ENCODE results near the gene HSP90AB1. TPM values are rescaled to one million over a fixed set of nuclear protein-coding genes. Genes with fewer than 3 reads are reported as not detected.

Gene HSP90AB1
- total RNA-seq = 436 and 475 TPM in 2 replicates

DNA sequence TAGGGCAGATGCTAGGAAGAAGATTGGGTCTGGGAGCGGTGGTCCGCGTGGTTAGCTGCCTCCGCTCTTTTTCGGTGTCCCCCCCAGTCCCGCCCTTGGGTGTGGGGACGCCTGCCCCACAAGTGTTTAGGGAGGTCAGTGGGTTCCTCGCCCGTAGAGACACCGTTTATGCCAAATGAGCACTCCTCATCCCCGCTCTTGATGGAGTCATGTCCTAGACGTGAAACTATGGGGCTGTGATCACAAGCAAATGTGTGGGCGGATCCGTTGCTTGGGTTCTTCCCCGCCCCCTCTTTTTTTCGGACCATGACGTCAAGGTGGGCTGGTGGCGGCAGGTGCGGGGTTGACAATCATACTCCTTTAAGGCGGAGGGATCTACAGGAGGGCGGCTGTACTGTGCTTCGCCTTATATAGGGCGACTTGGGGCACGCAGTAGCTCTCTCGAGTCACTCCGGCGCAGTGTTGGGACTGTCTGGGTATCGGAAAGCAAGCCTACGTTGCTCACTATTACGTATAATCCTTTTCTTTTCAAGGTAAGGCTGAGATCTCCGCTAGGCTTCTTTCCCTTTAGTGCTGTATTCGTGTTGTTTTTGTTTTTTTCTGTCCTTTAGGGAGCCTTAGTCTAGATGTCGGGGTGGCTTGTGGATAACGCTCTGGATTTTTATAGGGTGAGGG is at the start of gene HSP90AB1:
TSS of gene HSP90AB1 (plus strand) at position 439 of the 675 bp plus-strand sequence. CDS start 1,529 bp downstream, outside the sequence.

DNA sequence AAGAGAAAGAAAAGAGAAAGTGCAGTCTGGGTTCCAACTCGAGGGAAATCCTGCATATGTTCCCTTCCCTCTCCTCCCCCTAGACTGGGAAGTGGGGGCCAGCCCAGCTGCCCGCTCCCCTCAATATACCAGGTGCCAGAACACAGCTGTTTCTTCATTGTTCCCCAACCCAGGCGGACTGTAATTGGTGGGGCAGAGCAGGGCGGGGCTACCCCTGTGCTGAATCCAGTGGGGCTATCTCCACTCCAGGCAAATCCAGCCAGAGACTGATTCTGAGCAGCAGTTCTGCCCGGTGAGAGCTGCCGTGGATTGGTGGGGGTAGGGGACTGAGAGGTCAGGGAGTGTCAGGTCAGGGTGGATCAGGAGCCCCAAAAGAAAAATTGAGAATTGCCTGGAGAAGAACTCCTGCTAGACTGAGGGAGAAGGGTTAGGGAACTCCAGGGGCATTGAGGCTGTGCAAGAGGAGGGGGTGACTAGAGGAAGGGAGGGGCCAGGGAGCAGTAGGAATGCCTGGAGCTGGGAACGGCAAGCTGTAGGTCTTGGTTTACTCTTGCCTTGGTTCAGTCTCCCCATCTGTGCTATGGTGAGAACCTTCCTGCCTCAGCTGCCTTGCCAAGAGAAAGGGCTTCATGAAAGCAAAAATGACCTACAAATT is 30.1 kb upstream of the HSP90AB1 start, which contains the start of gene MYMX:
TSS of gene MYMX (plus strand) at position 250 of the 655 bp plus-strand sequence. CDS start 546 bp downstream, outside the sequence.

DNA sequence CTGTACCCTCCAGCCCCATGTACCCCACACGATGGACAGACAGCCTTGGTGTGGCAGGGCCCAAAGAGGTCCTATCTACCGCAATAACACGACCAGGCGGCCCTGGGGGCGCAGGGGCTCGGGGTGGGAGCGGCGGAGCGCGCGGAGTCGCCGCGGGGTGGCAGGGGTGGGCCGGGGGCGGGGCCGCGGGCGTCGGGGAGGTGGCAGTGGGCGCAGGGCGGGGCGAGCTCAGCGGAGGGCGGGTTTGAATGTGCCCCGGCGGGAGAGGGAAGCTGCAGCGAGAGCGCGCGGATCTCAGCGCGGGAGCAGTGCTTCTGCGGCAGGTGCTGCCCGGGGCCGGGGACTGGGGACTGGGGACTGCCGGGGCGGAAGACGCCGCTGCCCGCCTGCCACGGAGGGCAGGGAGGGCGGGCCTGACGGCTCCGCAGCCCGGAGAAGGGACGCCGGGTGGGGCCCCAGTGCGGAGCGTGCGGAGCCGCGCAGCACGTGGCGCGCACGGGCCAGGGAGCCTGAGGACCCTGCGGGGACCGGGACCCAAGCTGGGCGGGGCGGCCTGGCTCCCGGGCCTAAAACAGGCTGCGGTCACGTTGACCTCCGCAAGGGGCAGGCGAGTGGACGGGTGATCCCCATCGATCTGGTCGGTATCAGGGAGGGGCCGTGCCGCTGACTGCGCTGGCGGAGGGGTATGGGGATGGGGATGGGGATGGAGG is 23.4 kb upstream of the HSP90AB1 start, which contains the start of gene SLC29A1:
TSS of gene SLC29A1 (plus strand) at position 277 of the 710 bp plus-strand sequence. CDS start 3,719 bp downstream, outside the sequence.

DNA sequence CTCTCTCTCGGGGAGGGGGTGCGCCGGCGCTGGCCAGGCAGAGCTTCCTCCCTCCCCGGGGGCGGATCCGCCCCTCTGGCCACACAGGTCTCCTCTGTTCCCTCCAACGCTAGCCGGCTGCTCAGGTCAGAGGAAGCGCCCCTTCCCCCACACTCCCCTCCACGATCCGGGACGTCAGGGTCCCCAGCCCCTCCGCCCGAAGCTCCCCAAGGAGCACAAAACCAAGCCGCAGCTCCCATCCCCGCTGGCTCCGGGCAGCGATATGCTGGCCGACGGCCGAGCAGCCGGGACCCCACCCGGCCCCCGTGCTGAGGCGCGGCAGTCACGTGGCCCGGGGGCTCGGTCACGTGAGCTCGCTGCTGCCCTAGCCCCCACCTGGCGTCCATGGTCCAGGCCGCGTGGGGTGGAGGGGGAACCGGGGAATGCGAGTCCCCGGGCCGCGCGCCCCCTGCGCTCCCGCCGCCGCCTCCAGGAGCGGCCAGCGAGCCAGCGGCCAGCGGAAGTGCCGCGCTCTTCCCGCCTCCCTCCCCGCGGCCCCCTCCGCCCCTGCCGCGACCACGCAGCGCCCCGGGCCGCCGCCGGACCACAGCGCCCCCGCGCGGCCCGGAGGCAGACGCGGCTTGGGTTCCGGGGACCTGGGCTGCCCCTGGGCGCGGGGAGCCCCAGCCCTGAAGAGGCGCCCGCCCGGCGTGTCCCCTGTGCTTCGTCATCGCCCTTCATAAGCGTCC is 10.3 kb downstream of the HSP90AB1 start, which contains the start of gene SLC35B2:
TSS of gene SLC35B2 (minus strand) at position 504 of the 728 bp plus-strand sequence. CDS start at position 386, 118 bp downstream.

DNA sequence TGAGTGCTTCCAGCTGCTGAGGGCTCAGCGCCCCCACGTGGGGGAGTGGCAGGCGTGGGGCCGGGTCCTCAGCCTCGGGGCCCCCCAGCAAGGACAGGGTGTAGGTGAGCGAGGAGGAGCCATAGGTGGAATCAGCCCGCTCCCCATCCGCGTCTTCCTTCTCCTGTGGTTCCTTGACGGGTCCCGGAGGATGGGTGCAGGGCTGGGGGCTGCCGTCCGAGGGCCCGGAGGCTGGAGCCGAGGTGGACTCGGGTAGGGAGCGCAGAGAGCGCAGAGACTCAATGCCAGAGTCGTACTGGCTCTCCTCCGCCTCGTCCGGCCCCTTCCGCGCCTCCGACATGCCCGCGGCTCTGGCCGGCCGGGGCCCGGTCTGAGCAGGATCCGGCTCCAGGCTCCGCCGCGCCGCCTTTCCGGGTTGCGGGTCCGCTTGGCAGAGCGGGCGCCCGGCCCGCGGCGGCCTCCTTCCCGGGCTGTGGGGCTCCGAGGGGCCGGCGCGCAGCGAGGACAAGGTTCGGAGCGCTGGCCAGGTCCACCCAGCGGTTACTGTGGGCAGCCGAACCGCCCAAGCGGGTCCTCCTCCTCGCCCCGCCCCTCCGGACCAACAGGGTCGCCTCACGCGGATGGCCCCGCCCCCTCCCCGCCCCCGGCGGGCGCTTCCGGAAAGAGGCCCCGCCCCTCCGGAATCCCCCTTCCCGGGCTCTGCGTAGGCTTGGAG is 18.3 kb downstream of the HSP90AB1 start, which contains the start of gene NFKBIE:
TSS of gene NFKBIE (minus strand) at position 545 of the 715 bp plus-strand sequence. CDS start at position 340, 205 bp downstream.

DNA sequence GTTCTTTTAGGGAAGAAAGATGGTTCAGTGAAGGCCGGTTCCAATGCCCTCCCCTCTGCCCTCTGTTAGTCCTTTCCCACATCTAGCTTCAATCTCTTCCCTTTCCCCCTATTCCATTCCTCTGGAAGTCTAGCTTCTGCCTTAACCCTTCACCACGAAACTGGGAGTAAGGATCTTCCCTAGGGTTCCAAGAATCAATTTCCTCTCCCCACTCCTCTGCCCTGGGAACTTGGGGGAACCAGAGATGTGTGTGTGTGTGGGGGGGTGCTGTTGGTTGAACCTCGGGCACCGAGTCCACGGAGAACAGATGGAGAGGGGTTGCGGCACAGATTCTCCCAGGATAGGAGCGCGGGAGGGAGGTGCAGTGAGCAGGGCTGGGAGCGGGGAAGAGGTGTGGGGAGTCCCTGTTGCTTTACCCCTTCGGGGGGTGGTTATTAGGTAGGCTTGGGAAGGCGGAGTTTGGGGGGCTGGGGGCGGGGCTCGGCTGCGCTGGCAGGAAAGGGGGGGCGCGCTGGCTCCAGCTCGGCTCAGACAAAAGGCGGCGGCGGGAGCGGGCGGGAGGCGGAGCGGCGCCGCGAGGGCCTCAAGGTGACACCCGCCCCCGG is 23.1 kb downstream of the HSP90AB1 start, which contains the start of gene TMEM151B:
TSS of gene TMEM151B (plus strand) at position 530 of the 605 bp plus-strand sequence. CDS start 293 bp downstream, outside the sequence.

Other genes starting within 250 kb of the HSP90AB1 start
- gene MRPL14, start 119.6 kb upstream of the HSP90AB1 start, total RNA-seq = 64.8 and 92.1 TPM in 2 replicates
- 35.8 and 54.9 TPM in 2 replicates for gene TMEM63B, start 119.5 kb upstream of the HSP90AB1 start, total RNA-seq
- not detected in 2 replicates for gene CAPN11, start 88.3 kb upstream of the HSP90AB1 start, total RNA-seq
- gene MYMX, start 30.2 kb upstream of the HSP90AB1 start, total RNA-seq = not detected in 2 replicates
- 4.0 and 13.5 TPM in 2 replicates for gene SLC29A1, start 23.5 kb upstream of the HSP90AB1 start, total RNA-seq
- 82.9 and 97.6 TPM in 2 replicates for gene SLC35B2, start 10.4 kb downstream of the HSP90AB1 start, total RNA-seq
- 7.0 and 28.9 TPM in 2 replicates for gene NFKBIE, start 18.4 kb downstream of the HSP90AB1 start, total RNA-seq
- gene TMEM151B, start 23.3 kb downstream of the HSP90AB1 start, total RNA-seq = not detected in 2 replicates
- 11.3 TPM in 2 replicates for gene AARS2, start 66.2 kb downstream of the HSP90AB1 start, total RNA-seq
- gene SPATS1, start 95.5 kb downstream of the HSP90AB1 start, total RNA-seq = not detected in 2 replicates
- 18.8 and 19.4 TPM in 2 replicates for gene CDC5L, start 140.6 kb downstream of the HSP90AB1 start, total RNA-seq